ENCODE data around the gene TCP1.

DNA sequence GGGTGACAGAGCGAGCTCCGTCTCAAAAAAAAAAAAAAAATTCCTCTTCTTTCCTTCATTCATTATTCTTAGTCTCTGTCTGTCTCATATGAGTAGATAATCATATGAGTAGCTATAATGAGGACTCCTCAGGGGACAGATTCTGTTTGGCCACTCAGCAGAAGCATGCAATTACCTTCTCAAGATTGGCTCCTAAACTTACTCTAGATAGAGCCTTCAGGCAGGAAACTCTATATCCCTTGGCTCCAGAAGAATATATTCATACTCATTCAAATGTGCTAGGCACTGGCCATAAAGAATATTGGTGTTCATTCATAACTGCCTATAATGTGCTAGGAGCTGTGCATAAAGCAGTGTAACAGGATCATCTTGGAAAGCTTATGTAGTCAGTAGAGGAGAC, 29.8 kb downstream of the TCP1 start:
- TF ChIP-seq, protein P1, sequence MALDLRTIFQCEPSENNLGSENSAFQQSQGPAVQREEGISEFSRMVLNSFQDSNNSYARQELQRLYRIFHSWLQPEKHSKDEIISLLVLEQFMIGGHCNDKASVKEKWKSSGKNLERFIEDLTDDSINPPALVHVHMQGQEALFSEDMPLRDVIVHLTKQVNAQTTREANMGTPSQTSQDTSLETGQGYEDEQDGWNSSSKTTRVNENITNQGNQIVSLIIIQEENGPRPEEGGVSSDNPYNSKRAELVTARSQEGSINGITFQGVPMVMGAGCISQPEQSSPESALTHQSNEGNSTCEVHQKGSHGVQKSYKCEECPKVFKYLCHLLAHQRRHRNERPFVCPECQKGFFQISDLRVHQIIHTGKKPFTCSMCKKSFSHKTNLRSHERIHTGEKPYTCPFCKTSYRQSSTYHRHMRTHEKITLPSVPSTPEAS (tag by site-specific recombination; IDR thresholded peaks at IDR 0.05), result no peak
- TF ChIP-seq, protein P2, sequence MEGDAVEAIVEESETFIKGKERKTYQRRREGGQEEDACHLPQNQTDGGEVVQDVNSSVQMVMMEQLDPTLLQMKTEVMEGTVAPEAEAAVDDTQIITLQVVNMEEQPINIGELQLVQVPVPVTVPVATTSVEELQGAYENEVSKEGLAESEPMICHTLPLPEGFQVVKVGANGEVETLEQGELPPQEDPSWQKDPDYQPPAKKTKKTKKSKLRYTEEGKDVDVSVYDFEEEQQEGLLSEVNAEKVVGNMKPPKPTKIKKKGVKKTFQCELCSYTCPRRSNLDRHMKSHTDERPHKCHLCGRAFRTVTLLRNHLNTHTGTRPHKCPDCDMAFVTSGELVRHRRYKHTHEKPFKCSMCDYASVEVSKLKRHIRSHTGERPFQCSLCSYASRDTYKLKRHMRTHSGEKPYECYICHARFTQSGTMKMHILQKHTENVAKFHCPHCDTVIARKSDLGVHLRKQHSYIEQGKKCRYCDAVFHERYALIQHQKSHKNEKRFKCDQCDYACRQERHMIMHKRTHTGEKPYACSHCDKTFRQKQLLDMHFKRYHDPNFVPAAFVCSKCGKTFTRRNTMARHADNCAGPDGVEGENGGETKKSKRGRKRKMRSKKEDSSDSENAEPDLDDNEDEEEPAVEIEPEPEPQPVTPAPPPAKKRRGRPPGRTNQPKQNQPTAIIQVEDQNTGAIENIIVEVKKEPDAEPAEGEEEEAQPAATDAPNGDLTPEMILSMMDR (tag by site-specific recombination; IDR thresholded peaks at IDR 0.05), result no peak
- TF ChIP-seq, protein P3, sequence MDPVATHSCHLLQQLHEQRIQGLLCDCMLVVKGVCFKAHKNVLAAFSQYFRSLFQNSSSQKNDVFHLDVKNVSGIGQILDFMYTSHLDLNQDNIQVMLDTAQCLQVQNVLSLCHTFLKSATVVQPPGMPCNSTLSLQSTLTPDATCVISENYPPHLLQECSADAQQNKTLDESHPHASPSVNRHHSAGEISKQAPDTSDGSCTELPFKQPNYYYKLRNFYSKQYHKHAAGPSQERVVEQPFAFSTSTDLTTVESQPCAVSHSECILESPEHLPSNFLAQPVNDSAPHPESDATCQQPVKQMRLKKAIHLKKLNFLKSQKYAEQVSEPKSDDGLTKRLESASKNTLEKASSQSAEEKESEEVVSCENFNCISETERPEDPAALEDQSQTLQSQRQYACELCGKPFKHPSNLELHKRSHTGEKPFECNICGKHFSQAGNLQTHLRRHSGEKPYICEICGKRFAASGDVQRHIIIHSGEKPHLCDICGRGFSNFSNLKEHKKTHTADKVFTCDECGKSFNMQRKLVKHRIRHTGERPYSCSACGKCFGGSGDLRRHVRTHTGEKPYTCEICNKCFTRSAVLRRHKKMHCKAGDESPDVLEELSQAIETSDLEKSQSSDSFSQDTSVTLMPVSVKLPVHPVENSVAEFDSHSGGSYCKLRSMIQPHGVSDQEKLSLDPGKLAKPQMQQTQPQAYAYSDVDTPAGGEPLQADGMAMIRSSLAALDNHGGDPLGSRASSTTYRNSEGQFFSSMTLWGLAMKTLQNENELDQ (tag by site-specific recombination; IDR thresholded peaks at IDR 0.05; ENCODE audit: low read depth), result no peak
- TF ChIP-seq, protein P4, sequence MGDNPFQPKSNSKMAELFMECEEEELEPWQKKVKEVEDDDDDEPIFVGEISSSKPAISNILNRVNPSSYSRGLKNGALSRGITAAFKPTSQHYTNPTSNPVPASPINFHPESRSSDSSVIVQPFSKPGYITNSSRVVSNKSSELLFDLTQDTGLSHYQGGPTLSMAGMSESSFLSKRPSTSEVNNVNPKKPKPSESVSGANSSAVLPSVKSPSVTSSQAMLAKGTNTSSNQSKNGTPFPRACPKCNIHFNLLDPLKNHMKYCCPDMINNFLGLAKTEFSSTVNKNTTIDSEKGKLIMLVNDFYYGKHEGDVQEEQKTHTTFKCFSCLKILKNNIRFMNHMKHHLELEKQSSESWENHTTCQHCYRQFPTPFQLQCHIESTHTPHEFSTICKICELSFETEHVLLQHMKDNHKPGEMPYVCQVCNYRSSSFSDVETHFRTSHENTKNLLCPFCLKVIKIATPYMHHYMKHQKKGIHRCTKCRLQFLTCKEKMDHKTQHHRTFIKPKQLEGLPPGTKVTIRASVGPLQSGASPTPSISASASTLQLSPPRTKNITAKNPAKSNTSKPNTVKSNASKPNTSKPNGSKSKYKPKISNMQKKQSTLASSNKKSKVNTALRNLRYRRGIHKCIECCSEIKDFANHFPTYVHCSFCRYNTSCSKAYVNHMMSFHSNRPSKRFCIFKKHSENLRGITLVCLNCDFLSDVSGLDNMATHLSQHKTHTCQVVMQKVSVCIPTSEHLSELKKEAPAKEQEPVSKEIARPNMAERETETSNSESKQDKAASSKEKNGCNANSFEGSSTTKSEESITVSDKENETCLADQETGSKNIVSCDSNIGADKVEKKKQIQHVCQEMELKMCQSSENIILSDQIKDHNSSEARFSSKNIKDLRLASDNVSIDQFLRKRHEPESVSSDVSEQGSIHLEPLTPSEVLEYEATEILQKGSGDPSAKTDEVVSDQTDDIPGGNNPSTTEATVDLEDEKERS (tag by site-specific recombination; IDR thresholded peaks at IDR 0.05), result no peak
